Measurements from ENCODE around the gene ADAMTSL3.

GRCh38 chr15:83971992-83972391, 318.1 kb downstream of the ADAMTSL3 start:
- TF ChIP-seq CTCF (IDR thresholded peaks at IDR 0.05) (no peak), ZFX (IDR thresholded peaks at IDR 0.05; ENCODE audit: borderline replicate concordance) (no peak)
